K562 (cell line): ENCODE measurements around the gene CCDC85B. TPM values are rescaled to one million over a fixed set of nuclear protein-coding genes. Genes with fewer than 3 reads are reported as not detected.

Source experiments
- BRF1 ChIP-seq: IDR thresholded peaks from 3 replicates; pipeline ENCODE4 v1.6.1; 2011; ENCODE audit warnings: borderline replicate concordance, mild to moderate bottlenecking; ENCODE audit not compliant: insufficient read length; ENCODE audit errors: extremely low read depth
- CBFA2T2 ChIP-seq: fragments of 450-650 bp; conservative IDR thresholded peaks from 2 replicates; pipeline ENCODE4 v1.6.1; 2017; ENCODE audit warnings: mild to moderate bottlenecking
- CBX5 ChIP-seq: IDR thresholded peaks from 2 replicates; pipeline ENCODE4 v1.6.1; 2014; ENCODE audit warnings: low read depth, borderline replicate concordance
- GABPB1 ChIP-seq: sonication (generic); formaldehyde crosslinking; IDR thresholded peaks from 2 replicates; pipeline ENCODE4 v1.8.0; 2022; ENCODE audit warnings: mild to moderate bottlenecking, missing genetic modification reagents
- KDM4B ChIP-seq, 2 experiments: fragments of 450-650 bp in 1 of 2; sonication (generic) in 1 of 2; IDR thresholded peaks; 2 replicates each; pipeline ENCODE4 v1.6.1; 2016 to 2017; ENCODE audit warnings: borderline replicate concordance in 2 of 2, antibody characterized with exemption in 1 of 2, low read depth in 1 of 2, mild to moderate bottlenecking in 1 of 2
- L3MBTL2 ChIP-seq: fragments of 450-650 bp; IDR thresholded peaks from 2 replicates; pipeline ENCODE4 v1.6.1; 2016; ENCODE audit warnings: mild to moderate bottlenecking, moderate library complexity
- LARP7 ChIP-seq: fragments of 450-650 bp; IDR thresholded peaks from 2 replicates; pipeline ENCODE4 v1.6.1; 2016
- NFXL1 ChIP-seq: fragments of 450-650 bp; formaldehyde crosslinking; IDR thresholded peaks from 2 replicates; pipeline ENCODE4 v1.4.0; 2021; ENCODE audit warnings: mild to moderate bottlenecking
- POLR2H ChIP-seq: IDR thresholded peaks from 2 replicates; pipeline ENCODE4 v1.6.1; 2016; ENCODE audit warnings: missing genetic modification characterization, low read depth, mild to moderate bottlenecking, control low read depth, missing compliant biosample characterization, moderate library complexity
- TAF7 ChIP-seq: fragments of 450-650 bp; IDR thresholded peaks from 2 replicates; pipeline ENCODE4 v1.6.1; 2016; ENCODE audit warnings: missing genetic modification characterization, missing compliant biosample characterization
- TEAD2 ChIP-seq: fragments of 450-650 bp; IDR thresholded peaks from 2 replicates; pipeline ENCODE4 v1.6.1; 2016; ENCODE audit warnings: missing genetic modification characterization, control low read depth, missing compliant biosample characterization
- polyA plus RNA-seq, 8 experiments: library from polyadenylated mRNA; depleted of rRNA in 4 of 8; stranded (reverse) in 5 of 8; unstranded in 3 of 8; fragments of >200 nt; fragmentation: Nextera tagmentation in 2 of 8; fragmentation: Illumina TruSeq in 1 of 8; extraction: Ambion mirVana in 2 of 8; extraction: Trizol in 1 of 8; gene quantifications; 2 replicates each; pipeline versions ENCODE4 v1.2.1 to v1.2.3, GENCODE V29; 2011 to 2014; ENCODE audit warnings: inconsistent platforms in 1 of 8, missing spikeins in 1 of 8
- total RNA-seq, 7 experiments: library from RNA; depleted of rRNA in 6 of 7; stranded (reverse); fragments of >200 nt in 6 of 7; fragmentation: Illumina TruSeq in 2 of 7; extraction: Trizol in 2 of 7; gene quantifications; 2 replicates each; pipeline versions ENCODE4 v1.2.1 to v1.2.3, GENCODE V29; 2011 to 2021; ENCODE audit warnings: low replicate concordance in 1 of 7
- TF ChIP-seq, protein P1 (sequence below): sonication (generic); IDR thresholded peaks from 2 replicates; pipeline ENCODE4 v1.6.1; 2016
- TF ChIP-seq, protein P2 (sequence below), 2 experiments: fragments of 450-650 bp; IDR thresholded peaks; 2 replicates each; pipeline ENCODE4 v1.6.1; 2016; ENCODE audit warnings: mild to moderate bottlenecking in 2 of 2, borderline replicate concordance in 1 of 2, low read depth in 1 of 2, moderate library complexity in 1 of 2
- TF ChIP-seq, protein P3 (sequence below): sonication (generic); formaldehyde crosslinking; IDR thresholded peaks from 2 replicates; pipeline ENCODE4 v1.8.1; 2023; ENCODE audit warnings: mild to moderate bottlenecking, missing genetic modification reagents
- TF ChIP-seq, protein P4 (sequence below): fragments of 250-450 bp; sonication (Bioruptor Pico); IDR thresholded peaks from 2 replicates; pipeline ENCODE4 v1.4.0; 2020; ENCODE audit warnings: borderline replicate concordance

The CCDC85B gene
- total and polyA plus RNA-seq, 9 of the 15 experiments (the other 6 are each of a cell fraction or from before 2014, with no cell fraction given): 0.14 to 138 (median 6.2) TPM

DNA sequence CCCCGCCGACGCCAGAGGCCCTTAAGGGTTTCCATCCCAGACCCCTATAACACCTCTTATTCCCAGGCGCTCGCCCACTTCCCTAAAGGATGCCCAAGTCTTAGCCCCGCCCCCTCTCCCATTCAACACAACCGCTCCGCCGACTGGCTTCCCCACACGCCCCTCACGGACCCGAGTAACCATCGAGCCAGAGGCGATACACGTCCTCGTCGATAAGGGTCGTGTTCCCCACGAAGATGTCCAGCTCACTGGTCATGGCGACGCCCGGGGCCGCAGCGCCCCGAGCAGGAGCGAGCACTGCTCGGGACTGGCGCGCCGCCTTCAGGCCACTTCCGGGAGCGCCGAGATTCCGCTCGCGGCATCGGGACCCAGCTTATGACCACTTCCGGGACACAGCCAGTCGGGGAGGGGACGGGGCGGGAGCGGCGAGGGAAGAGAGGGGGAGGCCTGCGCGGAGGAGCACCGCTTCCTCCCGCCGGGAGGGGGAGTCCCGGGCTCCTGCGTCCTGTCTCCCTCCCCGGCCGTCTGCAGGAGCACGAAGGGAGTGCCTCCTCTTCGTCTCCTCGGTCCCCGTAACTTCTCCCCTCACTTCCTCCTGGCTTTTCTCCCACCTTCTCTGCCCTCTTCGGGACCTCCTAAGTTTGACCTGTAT, 2.2 kb upstream of the CCDC85B start, which contains the start of gene FIBP (continued):
- TF ChIP-seq, protein P1, sequence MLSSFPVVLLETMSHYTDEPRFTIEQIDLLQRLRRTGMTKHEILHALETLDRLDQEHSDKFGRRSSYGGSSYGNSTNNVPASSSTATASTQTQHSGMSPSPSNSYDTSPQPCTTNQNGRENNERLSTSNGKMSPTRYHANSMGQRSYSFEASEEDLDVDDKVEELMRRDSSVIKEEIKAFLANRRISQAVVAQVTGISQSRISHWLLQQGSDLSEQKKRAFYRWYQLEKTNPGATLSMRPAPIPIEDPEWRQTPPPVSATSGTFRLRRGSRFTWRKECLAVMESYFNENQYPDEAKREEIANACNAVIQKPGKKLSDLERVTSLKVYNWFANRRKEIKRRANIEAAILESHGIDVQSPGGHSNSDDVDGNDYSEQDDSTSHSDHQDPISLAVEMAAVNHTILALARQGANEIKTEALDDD: no peak
- TF ChIP-seq KDM4B (IDR thresholded peaks at IDR 0.05; ENCODE audit: borderline replicate concordance in 2 of 2, low read depth in 1 of 2) (peak in 1 of 2 experiments; percentile 82; a peak in 2 of 4 replicates), BRF1 (no peak), TAF7 (tag) (no peak), L3MBTL2 (peak; percentile 81), CBFA2T2 (no peak), NFXL1 (CRISPR knock-in tag) (no peak), POLR2H (tag) (peak; percentile 62), GABPB1 (CRISPR knock-in tag) (peak; percentile 98), LARP7 (no peak), TEAD2 (no peak), CBX5 (no peak)
- TF ChIP-seq, protein P2, sequence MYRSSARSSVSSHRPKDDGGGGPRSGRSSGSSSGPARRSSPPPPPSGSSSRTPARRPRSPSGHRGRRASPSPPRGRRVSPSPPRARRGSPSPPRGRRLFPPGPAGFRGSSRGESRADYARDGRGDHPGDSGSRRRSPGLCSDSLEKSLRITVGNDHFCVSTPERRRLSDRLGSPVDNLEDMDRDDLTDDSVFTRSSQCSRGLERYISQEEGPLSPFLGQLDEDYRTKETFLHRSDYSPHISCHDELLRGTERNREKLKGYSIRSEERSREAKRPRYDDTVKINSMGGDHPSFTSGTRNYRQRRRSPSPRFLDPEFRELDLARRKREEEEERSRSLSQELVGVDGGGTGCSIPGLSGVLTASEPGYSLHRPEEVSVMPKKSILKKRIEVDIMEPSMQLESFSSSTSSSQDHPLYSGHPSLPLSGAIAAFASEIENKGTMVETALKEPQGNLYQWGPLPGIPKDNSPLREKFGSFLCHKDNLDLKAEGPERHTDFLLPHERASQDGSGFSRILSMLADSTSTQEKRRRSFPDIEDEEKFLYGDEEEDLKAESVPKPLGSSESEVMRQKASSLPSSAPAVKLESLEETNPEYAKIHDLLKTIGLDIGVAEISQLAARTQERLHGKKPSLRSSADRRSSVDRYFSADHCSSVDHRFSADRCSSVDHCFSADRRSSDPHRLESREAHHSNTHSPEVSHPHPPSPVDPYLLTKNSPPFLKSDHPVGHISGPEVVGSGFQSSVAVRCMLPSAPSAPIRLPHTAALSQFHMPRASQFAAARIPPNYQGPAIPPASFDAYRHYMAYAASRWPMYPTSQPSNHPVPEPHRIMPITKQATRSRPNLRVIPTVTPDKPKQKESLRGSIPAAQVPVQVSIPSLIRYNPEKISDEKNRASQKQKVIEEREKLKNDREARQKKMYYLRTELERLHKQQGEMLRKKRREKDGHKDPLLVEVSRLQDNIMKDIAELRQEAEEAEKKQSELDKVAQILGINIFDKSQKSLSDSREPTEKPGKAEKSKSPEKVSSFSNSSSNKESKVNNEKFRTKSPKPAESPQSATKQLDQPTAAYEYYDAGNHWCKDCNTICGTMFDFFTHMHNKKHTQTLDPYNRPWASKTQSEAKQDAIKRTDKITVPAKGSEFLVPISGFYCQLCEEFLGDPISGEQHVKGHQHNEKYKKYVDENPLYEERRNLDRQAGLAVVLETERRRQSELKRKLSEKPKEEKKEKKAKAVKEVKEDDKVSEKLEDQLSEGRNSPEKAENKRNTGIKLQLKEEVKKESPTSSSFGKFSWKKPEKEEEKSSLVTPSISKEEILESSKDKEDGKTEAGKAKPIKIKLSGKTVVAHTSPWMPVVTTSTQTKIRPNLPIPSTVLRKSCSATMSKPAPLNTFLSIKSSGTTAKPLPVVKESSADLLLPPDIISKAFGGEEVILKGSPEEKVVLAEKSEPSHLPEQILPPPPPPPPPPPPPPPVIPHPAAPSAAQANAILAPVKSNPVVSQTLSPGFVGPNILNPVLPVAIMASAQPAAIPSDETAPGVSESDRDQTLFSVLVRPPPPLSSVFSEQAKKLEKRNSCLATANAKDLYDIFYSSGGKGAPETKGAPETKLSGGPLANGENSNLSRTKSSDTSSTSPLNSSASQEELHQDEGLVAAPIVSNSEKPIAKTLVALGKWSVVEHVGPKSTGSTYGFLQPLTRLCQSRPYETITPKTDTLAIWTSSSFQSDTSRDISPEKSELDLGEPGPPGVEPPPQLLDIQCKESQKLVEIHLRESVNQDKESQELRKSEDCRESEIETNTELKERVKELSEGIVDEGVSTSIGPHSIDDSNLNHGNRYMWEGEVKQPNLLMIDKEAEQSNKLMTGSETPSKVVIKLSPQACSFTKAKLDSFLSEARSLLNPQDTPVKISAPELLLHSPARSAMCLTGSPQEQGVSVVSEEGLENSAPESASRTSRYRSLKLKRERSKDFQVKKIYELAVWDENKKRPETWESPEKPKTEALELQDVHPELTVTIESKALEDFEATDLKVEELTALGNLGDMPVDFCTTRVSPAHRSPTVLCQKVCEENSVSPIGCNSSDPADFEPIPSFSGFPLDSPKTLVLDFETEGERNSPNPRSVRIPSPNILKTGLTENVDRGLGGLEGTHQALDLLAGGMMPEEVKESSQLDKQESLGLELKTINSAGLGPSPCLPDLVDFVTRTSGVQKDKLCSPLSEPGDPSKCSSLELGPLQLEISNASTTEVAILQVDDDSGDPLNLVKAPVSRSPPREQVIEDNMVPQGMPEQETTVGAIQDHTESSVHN (IDR thresholded peaks at IDR 0.05; ENCODE audit: borderline replicate concordance in 1 of 2, low read depth in 1 of 2): no peak
- TF ChIP-seq, protein P3, sequence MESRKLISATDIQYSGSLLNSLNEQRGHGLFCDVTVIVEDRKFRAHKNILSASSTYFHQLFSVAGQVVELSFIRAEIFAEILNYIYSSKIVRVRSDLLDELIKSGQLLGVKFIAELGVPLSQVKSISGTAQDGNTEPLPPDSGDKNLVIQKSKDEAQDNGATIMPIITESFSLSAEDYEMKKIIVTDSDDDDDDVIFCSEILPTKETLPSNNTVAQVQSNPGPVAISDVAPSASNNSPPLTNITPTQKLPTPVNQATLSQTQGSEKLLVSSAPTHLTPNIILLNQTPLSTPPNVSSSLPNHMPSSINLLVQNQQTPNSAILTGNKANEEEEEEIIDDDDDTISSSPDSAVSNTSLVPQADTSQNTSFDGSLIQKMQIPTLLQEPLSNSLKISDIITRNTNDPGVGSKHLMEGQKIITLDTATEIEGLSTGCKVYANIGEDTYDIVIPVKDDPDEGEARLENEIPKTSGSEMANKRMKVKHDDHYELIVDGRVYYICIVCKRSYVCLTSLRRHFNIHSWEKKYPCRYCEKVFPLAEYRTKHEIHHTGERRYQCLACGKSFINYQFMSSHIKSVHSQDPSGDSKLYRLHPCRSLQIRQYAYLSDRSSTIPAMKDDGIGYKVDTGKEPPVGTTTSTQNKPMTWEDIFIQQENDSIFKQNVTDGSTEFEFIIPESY (CRISPR knock-in tag): peak; percentile 53; the same call in 1 of the 2 replicates
- TF ChIP-seq, protein P4, sequence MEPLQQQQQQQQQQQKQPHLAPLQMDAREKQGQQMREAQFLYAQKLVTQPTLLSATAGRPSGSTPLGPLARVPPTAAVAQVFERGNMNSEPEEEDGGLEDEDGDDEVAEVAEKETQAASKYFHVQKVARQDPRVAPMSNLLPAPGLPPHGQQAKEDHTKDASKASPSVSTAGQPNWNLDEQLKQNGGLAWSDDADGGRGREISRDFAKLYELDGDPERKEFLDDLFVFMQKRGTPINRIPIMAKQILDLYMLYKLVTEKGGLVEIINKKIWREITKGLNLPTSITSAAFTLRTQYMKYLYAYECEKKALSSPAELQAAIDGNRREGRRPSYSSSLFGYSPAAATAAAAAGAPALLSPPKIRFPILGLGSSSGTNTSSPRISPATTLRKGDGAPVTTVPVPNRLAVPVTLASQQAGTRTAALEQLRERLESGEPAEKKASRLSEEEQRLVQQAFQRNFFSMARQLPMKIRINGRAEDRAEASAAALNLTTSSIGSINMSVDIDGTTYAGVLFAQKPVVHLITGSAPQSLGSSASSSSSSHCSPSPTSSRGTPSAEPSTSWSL (CRISPR knock-in tag): no peak
